ENCODE measurements around the gene AS3MT. TPM values are rescaled to one million over a fixed set of nuclear protein-coding genes. Genes with fewer than 3 reads are reported as not detected.

Gene AS3MT
- total and polyA plus RNA-seq, 2 of the 8 experiments (the other 6 are each of a cell fraction or from before 2014, with no cell fraction given), result 5.8 to 10.3 TPM

DNA sequence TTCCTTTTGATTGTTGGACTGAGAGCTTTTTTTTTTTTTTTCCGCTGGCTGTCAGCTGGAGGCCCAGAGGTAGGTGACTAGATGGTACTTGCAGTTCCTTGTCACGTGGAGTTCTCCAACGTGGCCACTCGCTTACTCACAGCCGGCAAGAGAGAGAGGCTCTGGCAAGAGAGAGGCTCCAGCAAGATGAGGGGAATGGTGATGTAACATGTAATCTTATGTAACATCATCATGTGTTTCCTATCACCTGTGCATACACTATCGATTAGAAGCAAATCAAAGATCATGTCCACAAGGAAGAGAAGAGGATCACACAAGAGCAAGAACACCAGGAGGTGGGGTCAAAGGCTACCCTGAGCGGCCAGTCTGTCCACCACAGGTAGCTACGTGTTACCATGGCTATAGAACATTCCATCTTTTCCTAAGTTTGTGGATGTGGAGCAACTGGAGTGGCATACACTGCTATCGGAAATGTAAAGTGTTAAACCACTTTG lies 19.2 kb upstream of the AS3MT start (continued):
- TF ChIP-seq, protein P1, sequence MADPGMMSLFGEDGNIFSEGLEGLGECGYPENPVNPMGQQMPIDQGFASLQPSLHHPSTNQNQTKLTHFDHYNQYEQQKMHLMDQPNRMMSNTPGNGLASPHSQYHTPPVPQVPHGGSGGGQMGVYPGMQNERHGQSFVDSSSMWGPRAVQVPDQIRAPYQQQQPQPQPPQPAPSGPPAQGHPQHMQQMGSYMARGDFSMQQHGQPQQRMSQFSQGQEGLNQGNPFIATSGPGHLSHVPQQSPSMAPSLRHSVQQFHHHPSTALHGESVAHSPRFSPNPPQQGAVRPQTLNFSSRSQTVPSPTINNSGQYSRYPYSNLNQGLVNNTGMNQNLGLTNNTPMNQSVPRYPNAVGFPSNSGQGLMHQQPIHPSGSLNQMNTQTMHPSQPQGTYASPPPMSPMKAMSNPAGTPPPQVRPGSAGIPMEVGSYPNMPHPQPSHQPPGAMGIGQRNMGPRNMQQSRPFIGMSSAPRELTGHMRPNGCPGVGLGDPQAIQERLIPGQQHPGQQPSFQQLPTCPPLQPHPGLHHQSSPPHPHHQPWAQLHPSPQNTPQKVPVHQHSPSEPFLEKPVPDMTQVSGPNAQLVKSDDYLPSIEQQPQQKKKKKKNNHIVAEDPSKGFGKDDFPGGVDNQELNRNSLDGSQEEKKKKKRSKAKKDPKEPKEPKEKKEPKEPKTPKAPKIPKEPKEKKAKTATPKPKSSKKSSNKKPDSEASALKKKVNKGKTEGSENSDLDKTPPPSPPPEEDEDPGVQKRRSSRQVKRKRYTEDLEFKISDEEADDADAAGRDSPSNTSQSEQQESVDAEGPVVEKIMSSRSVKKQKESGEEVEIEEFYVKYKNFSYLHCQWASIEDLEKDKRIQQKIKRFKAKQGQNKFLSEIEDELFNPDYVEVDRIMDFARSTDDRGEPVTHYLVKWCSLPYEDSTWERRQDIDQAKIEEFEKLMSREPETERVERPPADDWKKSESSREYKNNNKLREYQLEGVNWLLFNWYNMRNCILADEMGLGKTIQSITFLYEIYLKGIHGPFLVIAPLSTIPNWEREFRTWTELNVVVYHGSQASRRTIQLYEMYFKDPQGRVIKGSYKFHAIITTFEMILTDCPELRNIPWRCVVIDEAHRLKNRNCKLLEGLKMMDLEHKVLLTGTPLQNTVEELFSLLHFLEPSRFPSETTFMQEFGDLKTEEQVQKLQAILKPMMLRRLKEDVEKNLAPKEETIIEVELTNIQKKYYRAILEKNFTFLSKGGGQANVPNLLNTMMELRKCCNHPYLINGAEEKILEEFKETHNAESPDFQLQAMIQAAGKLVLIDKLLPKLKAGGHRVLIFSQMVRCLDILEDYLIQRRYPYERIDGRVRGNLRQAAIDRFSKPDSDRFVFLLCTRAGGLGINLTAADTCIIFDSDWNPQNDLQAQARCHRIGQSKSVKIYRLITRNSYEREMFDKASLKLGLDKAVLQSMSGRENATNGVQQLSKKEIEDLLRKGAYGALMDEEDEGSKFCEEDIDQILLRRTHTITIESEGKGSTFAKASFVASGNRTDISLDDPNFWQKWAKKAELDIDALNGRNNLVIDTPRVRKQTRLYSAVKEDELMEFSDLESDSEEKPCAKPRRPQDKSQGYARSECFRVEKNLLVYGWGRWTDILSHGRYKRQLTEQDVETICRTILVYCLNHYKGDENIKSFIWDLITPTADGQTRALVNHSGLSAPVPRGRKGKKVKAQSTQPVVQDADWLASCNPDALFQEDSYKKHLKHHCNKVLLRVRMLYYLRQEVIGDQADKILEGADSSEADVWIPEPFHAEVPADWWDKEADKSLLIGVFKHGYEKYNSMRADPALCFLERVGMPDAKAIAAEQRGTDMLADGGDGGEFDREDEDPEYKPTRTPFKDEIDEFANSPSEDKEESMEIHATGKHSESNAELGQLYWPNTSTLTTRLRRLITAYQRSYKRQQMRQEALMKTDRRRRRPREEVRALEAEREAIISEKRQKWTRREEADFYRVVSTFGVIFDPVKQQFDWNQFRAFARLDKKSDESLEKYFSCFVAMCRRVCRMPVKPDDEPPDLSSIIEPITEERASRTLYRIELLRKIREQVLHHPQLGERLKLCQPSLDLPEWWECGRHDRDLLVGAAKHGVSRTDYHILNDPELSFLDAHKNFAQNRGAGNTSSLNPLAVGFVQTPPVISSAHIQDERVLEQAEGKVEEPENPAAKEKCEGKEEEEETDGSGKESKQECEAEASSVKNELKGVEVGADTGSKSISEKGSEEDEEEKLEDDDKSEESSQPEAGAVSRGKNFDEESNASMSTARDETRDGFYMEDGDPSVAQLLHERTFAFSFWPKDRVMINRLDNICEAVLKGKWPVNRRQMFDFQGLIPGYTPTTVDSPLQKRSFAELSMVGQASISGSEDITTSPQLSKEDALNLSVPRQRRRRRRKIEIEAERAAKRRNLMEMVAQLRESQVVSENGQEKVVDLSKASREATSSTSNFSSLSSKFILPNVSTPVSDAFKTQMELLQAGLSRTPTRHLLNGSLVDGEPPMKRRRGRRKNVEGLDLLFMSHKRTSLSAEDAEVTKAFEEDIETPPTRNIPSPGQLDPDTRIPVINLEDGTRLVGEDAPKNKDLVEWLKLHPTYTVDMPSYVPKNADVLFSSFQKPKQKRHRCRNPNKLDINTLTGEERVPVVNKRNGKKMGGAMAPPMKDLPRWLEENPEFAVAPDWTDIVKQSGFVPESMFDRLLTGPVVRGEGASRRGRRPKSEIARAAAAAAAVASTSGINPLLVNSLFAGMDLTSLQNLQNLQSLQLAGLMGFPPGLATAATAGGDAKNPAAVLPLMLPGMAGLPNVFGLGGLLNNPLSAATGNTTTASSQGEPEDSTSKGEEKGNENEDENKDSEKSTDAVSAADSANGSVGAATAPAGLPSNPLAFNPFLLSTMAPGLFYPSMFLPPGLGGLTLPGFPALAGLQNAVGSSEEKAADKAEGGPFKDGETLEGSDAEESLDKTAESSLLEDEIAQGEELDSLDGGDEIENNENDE (IDR thresholded peaks at IDR 0.05; ENCODE audit: insufficient replicate concordance, low read length), result no peak
- TF ChIP-seq YY1 (IDR thresholded peaks at IDR 0.05; ENCODE audit: low read depth, low read length) (no peak), POLR2AphosphoS5 (IDR thresholded peaks at IDR 0.05; ENCODE audit: low read depth, low read length) (no peak)

All from H1 (cell line).